Glutamatergic neuron (in vitro differentiated cells): ENCODE data around the gene NEK7. TPM values are rescaled to one million over a fixed set of nuclear protein-coding genes. Genes with fewer than 3 reads are reported as not detected.
A peak's percentile ranks its signal among the peaks of the same experiment; 100 is the strongest.

ENCODE experiments used
- DNase-seq: peaks from one replicate; pipeline ENCODE4 v3.0.0; 2022
- H3K27ac Mint-ChIP-seq: one replicate; pipeline ENCODE4 v1.8.0; 2020; ENCODE audit warnings: mild to moderate bottlenecking, mixed read lengths, inconsistent platforms; ENCODE audit not compliant: unreplicated experiment
- H3K27me3 Mint-ChIP-seq: one replicate; pipeline ENCODE4 v1.8.0; 2020; ENCODE audit warnings: mild to moderate bottlenecking, moderate library complexity, mixed read lengths, inconsistent platforms; ENCODE audit not compliant: unreplicated experiment
- H3K36me3 Mint-ChIP-seq: one replicate; pipeline ENCODE4 v1.8.0; 2020; ENCODE audit warnings: mild to moderate bottlenecking, mixed read lengths, inconsistent platforms; ENCODE audit not compliant: unreplicated experiment
- H3K4me1 Mint-ChIP-seq: one replicate; pipeline ENCODE4 v1.8.0; 2020; ENCODE audit warnings: mild to moderate bottlenecking, low read depth, mixed read lengths, inconsistent platforms; ENCODE audit not compliant: unreplicated experiment
- H3K4me3 Mint-ChIP-seq: one replicate; pipeline ENCODE4 v1.8.0; 2020; ENCODE audit warnings: mild to moderate bottlenecking, mixed read lengths, inconsistent platforms; ENCODE audit not compliant: unreplicated experiment
- H3K9me3 Mint-ChIP-seq: one replicate; pipeline ENCODE4 v1.8.0; 2020; ENCODE audit warnings: mild to moderate bottlenecking, moderate library complexity, mixed read lengths, inconsistent platforms; ENCODE audit not compliant: unreplicated experiment
- CTCF ChIP-seq: fragments of 200-600 bp; sonication (generic); IDR thresholded peaks from one replicate; pipeline ENCODE4 v1.5.0; 2021; ENCODE audit not compliant: partially characterized antibody, unreplicated experiment
- total RNA-seq: library from RNA; stranded (reverse); fragmentation: NEBNext Ultra II Directional; extraction: Animal tissue kit (Norgen Biotek cat#: 25700); gene quantifications from one replicate; pipeline ENCODE4 v1.2.1, GENCODE V29; 2021; ENCODE audit not compliant: unreplicated experiment

The NEK7 gene
- total RNA-seq, 1 donor from 2014 or later: 11.5 TPM

- DNase-seq: peak; percentile 49
- peaks cover 47% of the 10 kb centered on the region for H3K4me1 Mint-ChIP-seq
- no peaks in the 10 kb centered on the region for H3K36me3 Mint-ChIP-seq
- peaks cover 5% of the 10 kb centered on the region for H3K27me3 Mint-ChIP-seq
- no peak for TF ChIP-seq CTCF
- peak overlapping the region; percentile 93 for H3K27ac Mint-ChIP-seq
- peak overlapping the region; percentile 80 for H3K4me3 Mint-ChIP-seq
- peaks cover 6% of the 10 kb centered on the region for H3K9me3 Mint-ChIP-seq
Observed at GRCh38 chr1:198295225-198295624, 138.4 kb downstream of the NEK7 start.

GRCh38 chr1:198295971-198296370 lies 139.2 kb downstream of the NEK7 start:
- Mint-ChIP-seq H3K9me3 (peaks cover 6% of the 10 kb centered on the region), H3K27ac (peak overlapping the region; percentile 89), H3K4me1 (peaks cover 49% of the 10 kb centered on the region), H3K27me3 (peaks cover 5% of the 10 kb centered on the region), H3K4me3 (peak overlapping the region; percentile 73), H3K36me3 (no peaks in the 10 kb centered on the region)
- TF ChIP-seq CTCF: no peak
- peak; percentile 14 for DNase-seq

GRCh38 chr1:198297281-198297680 lies 140.5 kb downstream of the NEK7 start:
- peaks cover 6% of the 10 kb centered on the region for H3K9me3 Mint-ChIP-seq
- H3K36me3 Mint-ChIP-seq: no peaks in the 10 kb centered on the region
- DNase-seq: no peak
- peaks cover 5% of the 10 kb centered on the region for H3K27me3 Mint-ChIP-seq
- H3K4me1 Mint-ChIP-seq: peaks cover 44% of the 10 kb centered on the region
- peak overlapping the region; percentile 72 for H3K27ac Mint-ChIP-seq
- H3K4me3 Mint-ChIP-seq: no peak overlapping the region
- TF ChIP-seq CTCF: no peak

- Mint-ChIP-seq H3K36me3 (no peaks in the 10 kb centered on the region), H3K4me3 (peak overlapping the region; percentile 69), H3K27me3 (peaks cover 5% of the 10 kb centered on the region), H3K4me1 (peaks cover 42% of the 10 kb centered on the region), H3K9me3 (peaks cover 6% of the 10 kb centered on the region), H3K27ac (peak overlapping the region; percentile 34)
- TF ChIP-seq CTCF: no peak
- DNase-seq: peak; percentile 38
Observed at GRCh38 chr1:198298640-198299039, 141.8 kb downstream of the NEK7 start.

GRCh38 chr1:198300451-198300850 lies 143.7 kb downstream of the NEK7 start:
- Mint-ChIP-seq H3K9me3 (peaks cover under 1% of the 10 kb centered on the region), H3K36me3 (no peaks in the 10 kb centered on the region), H3K27me3 (peaks cover under 1% of the 10 kb centered on the region), H3K4me3 (no peak overlapping the region), H3K27ac (no peak overlapping the region), H3K4me1 (peaks cover 37% of the 10 kb centered on the region)
- DNase-seq: no peak
- TF ChIP-seq CTCF: no peak
